Measurements from ENCODE around the gene VAPA. TPM values are rescaled to one million over a fixed set of nuclear protein-coding genes. Genes with fewer than 3 reads are reported as not detected.
"Not testable (repeated sequence)": the region's sequence is repeated elsewhere in the genome, so short reads cannot be mapped to it uniquely, and the experiment has no call there.

Gene VAPA
- total RNA-seq, 2 donors from 2014 or later: 242 to 274 TPM

GRCh38 chr18:9910071-9910470 lies 3.7 kb upstream of the VAPA start:
- ATAC-seq (no peak), DNase-seq (no peak)
- intact Hi-C loops (cut with DNase I, micrococcal nuclease): no loop called here

GRCh38 chr18:9910661-9911060 lies 3.2 kb upstream of the VAPA start:
- ATAC-seq: no peak
- intact Hi-C loops (cut with DNase I, micrococcal nuclease): no loop called here
- no peak for DNase-seq

GRCh38 chr18:9911226-9911625 lies 2.6 kb upstream of the VAPA start:
- DNase-seq (no peak), ATAC-seq (no peak)
- intact Hi-C loops (cut with DNase I, micrococcal nuclease): no loop called here

GRCh38 chr18:9912285-9912684 lies 1.5 kb upstream of the VAPA start:
- ATAC-seq; intact Hi-C loops (cut with DNase I, micrococcal nuclease); DNase-seq: not testable (repeated sequence)

- intact Hi-C loops (cut with DNase I, micrococcal nuclease): no loop called here
- peak; percentile 1 for ATAC-seq
These were observed 678 bp upstream of the VAPA start for GRCh38 chr18:9913151-9913525.

GRCh38 chr18:9914334-9914583 lies 443 bp downstream of the VAPA start:
- intact Hi-C loops (cut with DNase I, micrococcal nuclease): no loop called here
- no peak for ATAC-seq
- DNase-seq: no peak

More at GRCh38 chr18:9913151-9913525, 678 bp upstream of the VAPA start:
- DNase-seq: no peak

- peak; percentile 81 to 85 for DNase-seq
- intact Hi-C loops (cut with DNase I, micrococcal nuclease): no loop called here
- peak; percentile 50 for ATAC-seq
These were observed 921 bp downstream of the VAPA start for GRCh38 chr18:9914584-9915290.

GRCh38 chr18:9915291-9916076 lies 1.7 kb downstream of the VAPA start:
- DNase-seq (no peak), ATAC-seq (no peak)
- intact Hi-C loops (cut with DNase I, micrococcal nuclease): no loop called here

- intact Hi-C loops (cut with DNase I, micrococcal nuclease): no loop called here
- no peak for DNase-seq
- no peak for ATAC-seq
These were observed 2.3 kb downstream of the VAPA start for GRCh38 chr18:9916077-9916639.

GRCh38 chr18:9916808-9917207 lies 3.0 kb downstream of the VAPA start:
- ATAC-seq (no peak), DNase-seq (no peak)
- intact Hi-C loops (cut with DNase I, micrococcal nuclease): no loop called here

- no peak for DNase-seq
- intact Hi-C loops (cut with DNase I, micrococcal nuclease): no loop called here
These were observed 4.3 kb downstream of the VAPA start for GRCh38 chr18:9918016-9918680.

GRCh38 chr18:9919564-9920232 lies 5.9 kb downstream of the VAPA start:
- intact Hi-C loops (cut with DNase I, micrococcal nuclease): no loop called here
- DNase-seq: no peak
- no peak for ATAC-seq

More at GRCh38 chr18:9918016-9918680, 4.3 kb downstream of the VAPA start:
- no peak for ATAC-seq

- ATAC-seq: no peak
- intact Hi-C loops (cut with DNase I, micrococcal nuclease): no loop called here
These were observed 8.9 kb downstream of the VAPA start for GRCh38 chr18:9922592-9923311.

GRCh38 chr18:9924371-9924943 lies 10.6 kb downstream of the VAPA start:
- DNase-seq (no peak), ATAC-seq (no peak)
- intact Hi-C loops (cut with DNase I, micrococcal nuclease): no loop called here

More at GRCh38 chr18:9922592-9923311, 8.9 kb downstream of the VAPA start:
- DNase-seq: no peak

- intact Hi-C loops (cut with DNase I, micrococcal nuclease): no loop called here
- ATAC-seq (no peak), DNase-seq (no peak)
These were observed 11.6 kb downstream of the VAPA start for GRCh38 chr18:9925369-9925768.

- ATAC-seq: peak; percentile 56
- DNase-seq: no peak
- intact Hi-C loops (cut with DNase I, micrococcal nuclease): no loop called here
These were observed 12.0 kb downstream of the VAPA start for GRCh38 chr18:9925795-9926194.

GRCh38 chr18:9926223-9926894 lies 12.5 kb downstream of the VAPA start:
- no peak for DNase-seq
- ATAC-seq: peak; percentile 30
- intact Hi-C loops (cut with DNase I, micrococcal nuclease): no loop called here

- ATAC-seq: no peak
- DNase-seq: no peak
- intact Hi-C loops (cut with DNase I, micrococcal nuclease): no loop called here
These were observed 13.2 kb downstream of the VAPA start for GRCh38 chr18:9926977-9927376.
